HFF-Myc (cell line): ENCODE results near the gene MOB2.

ENCODE experiments used
- DNase-seq: peaks from one replicate; pipeline ENCODE4 v3.0.0-alpha.2; 2011; ENCODE audit warnings: low read depth; ENCODE audit errors: extremely low read depth
- H3K4me3 ChIP-seq: replicated peaks from 2 replicates; pipeline ENCODE4 v1.5.1; 2011; ENCODE audit warnings: low read depth, mild to moderate bottlenecking, control low read depth, low read length
- CTCF ChIP-seq: IDR thresholded peaks from 2 replicates; pipeline ENCODE4 v1.5.1; 2012; ENCODE audit warnings: mild to moderate bottlenecking, low read depth, low read length, control low read depth; ENCODE audit errors: missing control alignments

MOB2 gene

GRCh38 chr11:1472180-1473005 is 14.2 kb downstream of the MOB2 start:
- DNase-seq, result no peak
- no peak for TF ChIP-seq CTCF
- H3K4me3 ChIP-seq, result no peak overlapping the region

- no peak for DNase-seq
- no peak for TF ChIP-seq CTCF
- no peak overlapping the region for H3K4me3 ChIP-seq
Measured at GRCh38 chr11:1471736-1472135, 14.8 kb downstream of the MOB2 start.

GRCh38 chr11:1470681-1471611 is 15.6 kb downstream of the MOB2 start:
- H3K4me3 ChIP-seq, result no peak overlapping the region
- TF ChIP-seq CTCF, result no peak
- DNase-seq, result no peak

- TF ChIP-seq CTCF, result no peak
- no peak for DNase-seq
- no peak overlapping the region for H3K4me3 ChIP-seq
Measured at GRCh38 chr11:1469911-1470680, 16.5 kb downstream of the MOB2 start.

- no peak for TF ChIP-seq CTCF
- no peak for DNase-seq
- no peak overlapping the region for H3K4me3 ChIP-seq
Measured at GRCh38 chr11:1469287-1469910, 17.2 kb downstream of the MOB2 start.

- H3K4me3 ChIP-seq, result no peak overlapping the region
- DNase-seq, result no peak
- no peak for TF ChIP-seq CTCF
Measured at GRCh38 chr11:1468473-1469066, 18.0 kb downstream of the MOB2 start.
